Thyroid gland (tissue), 4 donors: ENCODE data around the gene SSBP1.

Experiments
- POLR2A ChIP-seq, 2 donors: fragments of 450-650 bp; IDR thresholded peaks; one replicate each; pipeline ENCODE4 v1.6.1; 2017; ENCODE audit warnings: antibody characterized with exemption in 2 of 2, mild to moderate bottlenecking in 2 of 2, moderate library complexity in 1 of 2
- TF ChIP-seq, protein P1 (sequence below), 6 experiments: fragments of 200-600 bp in 3 of 6; fragments of 450-650 bp in 3 of 6; sonication (generic) in 3 of 6; IDR thresholded peaks; one replicate each; pipeline ENCODE4 v1.5.1; 2016 to 2019; ENCODE audit warnings: antibody characterized with exemption in 6 of 6, mild to moderate bottlenecking in 2 of 6, inconsistent platforms in 1 of 6, moderate library complexity in 1 of 6

DNA sequence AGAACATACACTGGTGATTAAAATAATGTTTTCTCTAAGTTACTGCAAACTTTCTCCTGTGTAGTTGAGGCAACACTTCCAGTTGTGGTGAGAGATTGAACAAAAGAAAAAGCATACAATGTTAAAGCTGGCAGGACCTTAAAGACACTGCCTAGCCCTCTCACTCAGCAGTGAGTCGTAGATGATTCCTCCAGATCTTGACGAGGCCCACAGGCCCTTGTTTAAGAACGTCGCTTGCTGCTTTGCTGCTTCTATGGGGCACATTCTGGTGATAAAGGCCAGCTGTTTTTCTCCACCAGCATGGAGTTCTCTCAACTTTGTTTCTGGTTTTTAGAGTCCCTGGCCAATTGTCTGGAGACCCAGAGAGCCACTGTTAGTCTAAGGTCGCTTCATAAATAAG is 33.4 kb upstream of the SSBP1 start:
- TF ChIP-seq, protein P1, sequence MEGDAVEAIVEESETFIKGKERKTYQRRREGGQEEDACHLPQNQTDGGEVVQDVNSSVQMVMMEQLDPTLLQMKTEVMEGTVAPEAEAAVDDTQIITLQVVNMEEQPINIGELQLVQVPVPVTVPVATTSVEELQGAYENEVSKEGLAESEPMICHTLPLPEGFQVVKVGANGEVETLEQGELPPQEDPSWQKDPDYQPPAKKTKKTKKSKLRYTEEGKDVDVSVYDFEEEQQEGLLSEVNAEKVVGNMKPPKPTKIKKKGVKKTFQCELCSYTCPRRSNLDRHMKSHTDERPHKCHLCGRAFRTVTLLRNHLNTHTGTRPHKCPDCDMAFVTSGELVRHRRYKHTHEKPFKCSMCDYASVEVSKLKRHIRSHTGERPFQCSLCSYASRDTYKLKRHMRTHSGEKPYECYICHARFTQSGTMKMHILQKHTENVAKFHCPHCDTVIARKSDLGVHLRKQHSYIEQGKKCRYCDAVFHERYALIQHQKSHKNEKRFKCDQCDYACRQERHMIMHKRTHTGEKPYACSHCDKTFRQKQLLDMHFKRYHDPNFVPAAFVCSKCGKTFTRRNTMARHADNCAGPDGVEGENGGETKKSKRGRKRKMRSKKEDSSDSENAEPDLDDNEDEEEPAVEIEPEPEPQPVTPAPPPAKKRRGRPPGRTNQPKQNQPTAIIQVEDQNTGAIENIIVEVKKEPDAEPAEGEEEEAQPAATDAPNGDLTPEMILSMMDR (IDR thresholded peaks at IDR 0.05), result no peak
- TF ChIP-seq POLR2A (IDR thresholded peaks at IDR 0.05), result no peak
